ENCODE measurements around the gene MOV10L1.

DNA sequence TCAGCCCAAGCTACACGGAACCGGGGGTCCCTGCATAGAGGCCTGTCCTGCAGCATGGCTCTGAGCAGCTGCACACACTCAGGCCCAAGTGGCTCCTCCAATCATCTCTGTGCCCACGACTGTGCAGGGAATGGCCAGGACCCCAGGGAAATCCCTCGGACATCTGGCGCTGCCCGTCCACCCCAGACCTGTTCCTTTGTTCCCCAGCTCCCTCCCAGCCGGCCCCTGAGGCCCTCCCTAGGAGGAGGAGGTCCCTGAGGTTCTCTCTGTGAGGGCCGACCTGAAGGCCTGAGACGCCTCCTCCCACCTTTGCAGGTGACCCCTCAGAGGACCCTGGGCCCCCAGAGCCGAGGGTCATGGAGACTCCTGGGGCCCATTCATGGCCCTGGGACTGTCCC lies 5.7 kb upstream of the MOV10L1 start:
- TF ChIP-seq, protein P1, sequence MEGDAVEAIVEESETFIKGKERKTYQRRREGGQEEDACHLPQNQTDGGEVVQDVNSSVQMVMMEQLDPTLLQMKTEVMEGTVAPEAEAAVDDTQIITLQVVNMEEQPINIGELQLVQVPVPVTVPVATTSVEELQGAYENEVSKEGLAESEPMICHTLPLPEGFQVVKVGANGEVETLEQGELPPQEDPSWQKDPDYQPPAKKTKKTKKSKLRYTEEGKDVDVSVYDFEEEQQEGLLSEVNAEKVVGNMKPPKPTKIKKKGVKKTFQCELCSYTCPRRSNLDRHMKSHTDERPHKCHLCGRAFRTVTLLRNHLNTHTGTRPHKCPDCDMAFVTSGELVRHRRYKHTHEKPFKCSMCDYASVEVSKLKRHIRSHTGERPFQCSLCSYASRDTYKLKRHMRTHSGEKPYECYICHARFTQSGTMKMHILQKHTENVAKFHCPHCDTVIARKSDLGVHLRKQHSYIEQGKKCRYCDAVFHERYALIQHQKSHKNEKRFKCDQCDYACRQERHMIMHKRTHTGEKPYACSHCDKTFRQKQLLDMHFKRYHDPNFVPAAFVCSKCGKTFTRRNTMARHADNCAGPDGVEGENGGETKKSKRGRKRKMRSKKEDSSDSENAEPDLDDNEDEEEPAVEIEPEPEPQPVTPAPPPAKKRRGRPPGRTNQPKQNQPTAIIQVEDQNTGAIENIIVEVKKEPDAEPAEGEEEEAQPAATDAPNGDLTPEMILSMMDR (IDR thresholded peaks at IDR 0.05; ENCODE audit: extremely low read depth in 1 of 2, insufficient read depth in 1 of 2, low read depth in 1 of 2, low read length in 2 of 2), result no peak
- TF ChIP-seq EZH2 (IDR thresholded peaks at IDR 0.05; ENCODE audit: borderline replicate concordance, low read depth, low read length, severe bottlenecking) (no peak), POLR2A (IDR thresholded peaks at IDR 0.05; ENCODE audit: low read depth, low read length) (no peak), POLR2AphosphoS5 (IDR thresholded peaks at IDR 0.05; ENCODE audit: insufficient read depth, low read depth, low read length) (no peak), GATA2 (IDR thresholded peaks at IDR 0.05; ENCODE audit: insufficient read depth, insufficient read length, low read depth, low read length) (no peak)
- TF ChIP-seq, protein P2, sequence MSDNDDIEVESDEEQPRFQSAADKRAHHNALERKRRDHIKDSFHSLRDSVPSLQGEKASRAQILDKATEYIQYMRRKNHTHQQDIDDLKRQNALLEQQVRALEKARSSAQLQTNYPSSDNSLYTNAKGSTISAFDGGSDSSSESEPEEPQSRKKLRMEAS (IDR thresholded peaks at IDR 0.05; ENCODE audit: insufficient read depth, insufficient read length), result no peak

Data from endothelial cell of umbilical vein (primary cell).